Dendritic cell treated with granulocyte-macrophage colony-stimulating factor and Interleukin-4, amounts not matched to agents 40 ng/mL and 50 ng/mL, for 4 days (primary cell): ENCODE results near the gene STX5.

Experiments
- H3K27ac Mint-ChIP-seq: one replicate; pipeline ENCODE4 v1.8.0; 2022; ENCODE audit warnings: mild to moderate bottlenecking, mixed read lengths
- H3K27me3 Mint-ChIP-seq: one replicate; pipeline ENCODE4 v1.8.0; 2022; ENCODE audit warnings: mild to moderate bottlenecking, mixed read lengths
- H3K36me3 Mint-ChIP-seq: one replicate; pipeline ENCODE4 v1.8.0; 2022; ENCODE audit warnings: low read depth, mixed read lengths
- H3K4me1 Mint-ChIP-seq: one replicate; pipeline ENCODE4 v1.8.0; 2022; ENCODE audit warnings: low read depth, mixed read lengths
- H3K4me3 Mint-ChIP-seq: one replicate; pipeline ENCODE4 v1.8.0; 2022; ENCODE audit warnings: mild to moderate bottlenecking, moderate library complexity, mixed read lengths
- H3K9me3 Mint-ChIP-seq: one replicate; pipeline ENCODE4 v1.8.0; 2022; ENCODE audit warnings: mixed read lengths
- intact Hi-C: fragments of 100-400 bp; cut with micrococcal nuclease; formaldehyde crosslinking; loops from one replicate; pipeline ENCODE4 v1.15.0; 2022

The STX5 gene

GRCh38 chr11:62794201-62794775, 37.6 kb downstream of the STX5 start:
- H3K36me3 Mint-ChIP-seq, result peaks cover 100% of the 10 kb centered on the region
- no peaks in the 10 kb centered on the region for H3K27me3 Mint-ChIP-seq
- no peak overlapping the region for H3K4me3 Mint-ChIP-seq
- H3K9me3 Mint-ChIP-seq, result no peaks in the 10 kb centered on the region
- H3K4me1 Mint-ChIP-seq, result peaks cover 46% of the 10 kb centered on the region
- no peak overlapping the region for H3K27ac Mint-ChIP-seq
- intact Hi-C loops, result no loop called here

GRCh38 chr11:62792202-62792575, 39.7 kb downstream of the STX5 start:
- Mint-ChIP-seq H3K27me3 (no peaks in the 10 kb centered on the region), H3K9me3 (no peaks in the 10 kb centered on the region), H3K4me3 (peak overlapping the region; percentile 86), H3K4me1 (peaks cover 53% of the 10 kb centered on the region), H3K36me3 (peaks cover 93% of the 10 kb centered on the region), H3K27ac (peak overlapping the region; percentile 89)
- intact Hi-C loops, result no loop called here

- no peaks in the 10 kb centered on the region for H3K9me3 Mint-ChIP-seq
- peak within 1 kb of the TSS; percentile 86 for H3K4me3 Mint-ChIP-seq
- H3K4me1 Mint-ChIP-seq, result peaks cover 53% of the 10 kb centered on the region
- intact Hi-C loops, result no loop called here
- H3K27ac Mint-ChIP-seq, result peak within 1 kb of the TSS; percentile 89
- no peaks in the 10 kb centered on the region for H3K27me3 Mint-ChIP-seq
- peaks cover 90% of the 10 kb centered on the region for H3K36me3 Mint-ChIP-seq
Measured at GRCh38 chr11:62791501-62792201, 40.2 kb downstream of the STX5 start, which contains the start of gene TMEM223. Gene TMEM223, minus strand, starts transcription at chr11:62792006. Its CDS starts 12 bp downstream, at chr11:62791994.

GRCh38 chr11:62789576-62789975, 42.3 kb downstream of the STX5 start:
- H3K4me3 Mint-ChIP-seq, result no peak overlapping the region
- no peaks in the 10 kb centered on the region for H3K9me3 Mint-ChIP-seq
- peaks cover 54% of the 10 kb centered on the region for H3K4me1 Mint-ChIP-seq
- no peaks in the 10 kb centered on the region for H3K27me3 Mint-ChIP-seq
- intact Hi-C loops, result no loop called here
- H3K27ac Mint-ChIP-seq, result peak overlapping the region; percentile 89
- H3K36me3 Mint-ChIP-seq, result peaks cover 83% of the 10 kb centered on the region

- Mint-ChIP-seq H3K9me3 (no peaks in the 10 kb centered on the region), H3K4me3 (peak overlapping the region; percentile 95), H3K36me3 (peaks cover 83% of the 10 kb centered on the region), H3K27me3 (no peaks in the 10 kb centered on the region), H3K27ac (peak overlapping the region; percentile 61), H3K4me1 (peaks cover 48% of the 10 kb centered on the region)
- intact Hi-C loops, result no loop called here
Measured at GRCh38 chr11:62788991-62789390, 42.9 kb downstream of the STX5 start.

GRCh38 chr11:62787005-62787759, 44.7 kb downstream of the STX5 start, which contains the start of gene TMEM179B:
Gene TMEM179B, plus strand, starts transcription at chr11:62787402. Its CDS starts 30 bp downstream, at chr11:62787432.
- H3K9me3 Mint-ChIP-seq, result no peaks in the 10 kb centered on the region
- peaks cover 83% of the 10 kb centered on the region for H3K36me3 Mint-ChIP-seq
- peak within 1 kb of the TSS; percentile 95 for H3K27ac Mint-ChIP-seq
- H3K4me1 Mint-ChIP-seq, result peaks cover 42% of the 10 kb centered on the region
- H3K4me3 Mint-ChIP-seq, result peak within 1 kb of the TSS; percentile 95
- intact Hi-C loops, result loop anchor here (1.0 to 2.0 kb wide), 4 partner anchors 18 to 94 kb away; partner anchors contain the start of genes NXF1, STX5 and TEX54
- no peaks in the 10 kb centered on the region for H3K27me3 Mint-ChIP-seq

- peak overlapping the region; percentile 95 for H3K27ac Mint-ChIP-seq
Measured at GRCh38 chr11:62786318-62787004, 45.4 kb downstream of the STX5 start.

GRCh38 chr11:62782753-62783152, 49.1 kb downstream of the STX5 start:
- peaks cover 10% of the 10 kb centered on the region for H3K4me1 Mint-ChIP-seq
- no peaks in the 10 kb centered on the region for H3K27me3 Mint-ChIP-seq
- intact Hi-C loops, result no loop called here
- H3K36me3 Mint-ChIP-seq, result peaks cover 83% of the 10 kb centered on the region
- H3K9me3 Mint-ChIP-seq, result no peaks in the 10 kb centered on the region
- H3K4me3 Mint-ChIP-seq, result no peak overlapping the region
- no peak overlapping the region for H3K27ac Mint-ChIP-seq

More at GRCh38 chr11:62786318-62787004, 45.4 kb downstream of the STX5 start:
- Mint-ChIP-seq H3K4me1 (peaks cover 40% of the 10 kb centered on the region), H3K27me3 (no peaks in the 10 kb centered on the region), H3K4me3 (peak overlapping the region; percentile 95), H3K36me3 (peaks cover 83% of the 10 kb centered on the region), H3K9me3 (no peaks in the 10 kb centered on the region)
- intact Hi-C loops, result loop anchor here (1.0 to 2.0 kb wide), 5 partner anchors 18 to 95 kb away; partner anchors contain the start of genes NXF1, STX5 and TEX54

GRCh38 chr11:62778441-62778840, 53.4 kb downstream of the STX5 start:
- Mint-ChIP-seq H3K9me3 (no peaks in the 10 kb centered on the region), H3K4me3 (no peak overlapping the region), H3K36me3 (peaks cover 92% of the 10 kb centered on the region), H3K27me3 (no peaks in the 10 kb centered on the region), H3K4me1 (peaks cover 36% of the 10 kb centered on the region), H3K27ac (peak overlapping the region; percentile 70)
- intact Hi-C loops, result no loop called here

GRCh38 chr11:62777389-62777788, 54.5 kb downstream of the STX5 start:
- Mint-ChIP-seq H3K27me3 (no peaks in the 10 kb centered on the region), H3K9me3 (no peaks in the 10 kb centered on the region), H3K36me3 (peaks cover 83% of the 10 kb centered on the region), H3K4me1 (peaks cover 37% of the 10 kb centered on the region), H3K27ac (peak overlapping the region; percentile 70), H3K4me3 (no peak overlapping the region)
- intact Hi-C loops, result no loop called here

GRCh38 chr11:62775646-62776045, 56.2 kb downstream of the STX5 start:
- intact Hi-C loops, result no loop called here
- Mint-ChIP-seq H3K4me1 (peaks cover 47% of the 10 kb centered on the region), H3K9me3 (no peaks in the 10 kb centered on the region), H3K4me3 (no peak overlapping the region), H3K27ac (peak overlapping the region; percentile 41), H3K27me3 (no peaks in the 10 kb centered on the region), H3K36me3 (peaks cover 77% of the 10 kb centered on the region)

GRCh38 chr11:62774407-62774806, 57.4 kb downstream of the STX5 start:
- intact Hi-C loops, result loop anchor here (5.0 kb wide), 1 partner anchor 47 kb away; the partner anchor contains the start of genes HNRNPUL2 and TTC9C

More at GRCh38 chr11:62774407-62774806, 57.4 kb downstream of the STX5 start:
- Mint-ChIP-seq H3K4me1 (peaks cover 59% of the 10 kb centered on the region), H3K4me3 (no peak overlapping the region), H3K36me3 (peaks cover 68% of the 10 kb centered on the region), H3K27ac (peak overlapping the region; percentile 41), H3K9me3 (no peaks in the 10 kb centered on the region), H3K27me3 (no peaks in the 10 kb centered on the region)
